Activated T-helper 1 cell treated with Interleukin-2 at 50 U/mL for 16 hours (primary cell): Measurements from ENCODE around the gene CNOT9.

Experiments used
- DNase-seq: peaks from one replicate; pipeline ENCODE4 v3.0.0-alpha.2; 2020; ENCODE audit warnings: low read depth

CNOT9 gene

DNA sequence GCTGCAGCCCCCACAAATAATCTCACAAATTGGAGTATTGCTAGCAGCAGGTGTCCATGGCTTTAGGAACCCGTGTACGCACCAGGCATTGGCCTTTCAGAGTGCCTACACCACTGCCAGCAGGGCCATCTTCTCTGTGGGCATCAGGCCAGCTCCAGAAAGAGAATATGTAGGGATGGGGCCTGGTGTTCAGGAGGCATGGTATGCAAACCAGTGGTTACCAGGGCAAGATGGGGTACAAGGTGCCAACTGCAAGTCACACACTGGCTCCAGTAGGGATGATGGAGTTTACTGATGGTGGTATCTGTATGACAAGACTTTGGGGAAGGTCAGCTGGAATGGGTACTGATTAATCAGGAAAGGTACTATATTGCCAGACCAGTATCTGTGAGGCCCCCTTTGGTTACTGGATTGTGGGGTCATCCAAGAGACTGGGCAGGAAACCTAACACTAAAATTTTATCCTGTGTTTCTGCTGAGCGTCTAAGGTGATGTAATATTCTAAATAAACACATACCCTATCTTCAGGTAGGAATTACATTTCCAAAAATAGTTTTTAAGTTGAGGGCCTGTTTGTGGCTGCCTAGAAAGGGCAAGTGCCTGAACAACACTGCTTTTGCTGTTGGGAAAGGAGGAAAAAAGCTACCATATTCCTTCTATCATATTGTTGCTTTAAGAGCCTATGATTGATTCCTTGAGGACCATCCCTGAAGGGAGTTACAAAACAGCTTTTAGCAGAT is 9.0 kb downstream of the CNOT9 start:
- DNase-seq: no peak

DNA sequence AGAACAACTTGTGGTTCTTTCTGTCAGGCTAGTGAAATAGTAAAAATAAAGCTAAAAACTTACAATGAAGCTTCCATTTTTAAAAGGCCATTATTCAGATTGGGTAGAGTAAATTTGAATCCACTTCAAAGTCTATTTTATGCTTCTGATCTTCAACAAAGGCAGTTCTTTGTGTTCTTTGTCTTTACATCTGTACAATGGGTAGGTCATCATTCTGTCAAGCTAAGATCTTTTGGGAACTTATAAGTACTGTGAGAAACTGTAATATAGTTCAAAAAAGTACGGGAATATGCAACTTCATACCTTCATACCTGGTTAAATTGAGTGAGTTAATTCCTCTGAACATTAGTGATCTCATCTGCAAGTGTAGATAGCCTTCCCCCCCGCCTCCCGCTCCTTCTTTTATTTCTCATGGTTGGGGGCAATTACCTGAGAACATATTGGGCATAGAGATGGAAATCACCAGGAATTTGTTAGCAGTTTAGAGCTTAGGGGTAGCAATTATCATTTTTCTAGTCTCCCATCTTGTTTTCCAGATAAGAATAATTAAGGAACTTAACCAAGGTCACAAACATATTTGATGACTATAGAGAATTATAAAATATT is 9.7 kb downstream of the CNOT9 start:
- no peak for DNase-seq

DNA sequence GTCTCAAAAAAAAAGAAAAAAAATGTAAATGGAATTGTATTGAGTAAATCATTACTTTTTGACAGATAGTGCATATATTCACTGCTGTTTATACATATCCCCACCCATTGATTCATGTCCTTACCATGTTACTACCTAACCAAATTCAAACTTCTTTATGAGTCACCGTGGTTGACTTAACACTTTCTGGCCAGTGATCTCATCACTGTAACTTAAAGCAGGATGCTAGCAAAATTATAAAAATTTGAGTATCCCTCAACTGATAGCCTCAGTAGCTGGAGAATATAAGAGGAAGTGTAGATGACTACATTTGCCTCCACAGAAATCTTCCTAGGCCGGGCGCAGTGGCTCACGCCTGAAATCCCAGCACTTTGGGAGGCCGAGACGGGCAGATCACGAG is 13.4 kb downstream of the CNOT9 start:
- DNase-seq: no peak

DNA sequence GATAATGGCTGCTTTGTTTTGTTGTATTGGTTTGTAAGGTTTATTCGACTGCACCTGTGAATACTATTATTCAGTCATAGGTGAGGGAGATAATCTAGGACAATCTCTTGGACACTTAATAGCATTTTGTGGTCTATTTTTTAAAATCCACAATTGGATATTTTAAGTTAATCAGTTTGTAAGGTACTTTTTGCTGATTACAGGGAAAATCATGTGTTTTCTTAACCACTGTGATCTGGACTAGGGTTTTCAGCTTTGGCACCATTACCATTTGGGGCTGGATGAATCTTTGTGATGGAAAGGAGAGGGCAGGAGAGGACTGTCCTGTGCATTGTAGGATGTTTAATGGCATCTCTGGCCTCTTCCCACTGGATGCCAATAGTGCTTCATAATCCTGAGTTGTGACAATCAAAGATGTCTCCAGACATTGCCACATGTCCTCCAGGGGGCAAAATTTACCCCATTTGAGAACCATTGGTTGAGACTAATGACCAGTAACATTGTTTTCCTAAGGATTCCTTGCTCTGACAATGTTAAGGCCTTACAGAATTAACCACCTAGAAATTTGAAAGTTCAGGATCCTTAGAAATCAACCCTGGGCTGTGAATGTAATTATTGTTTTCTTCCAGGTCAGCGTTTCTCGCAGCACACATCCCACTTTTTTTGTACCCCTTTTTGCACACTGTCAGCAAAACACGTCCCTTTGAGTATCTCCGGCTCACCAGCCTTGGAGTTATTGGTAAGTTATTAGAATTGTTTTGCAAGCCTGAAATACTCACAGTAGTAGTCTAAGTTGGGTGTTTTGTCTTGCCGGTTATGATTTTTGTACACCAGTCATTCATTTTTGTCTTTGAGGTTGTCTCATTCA is 15.6 kb downstream of the CNOT9 start:
- DNase-seq: no peak

DNA sequence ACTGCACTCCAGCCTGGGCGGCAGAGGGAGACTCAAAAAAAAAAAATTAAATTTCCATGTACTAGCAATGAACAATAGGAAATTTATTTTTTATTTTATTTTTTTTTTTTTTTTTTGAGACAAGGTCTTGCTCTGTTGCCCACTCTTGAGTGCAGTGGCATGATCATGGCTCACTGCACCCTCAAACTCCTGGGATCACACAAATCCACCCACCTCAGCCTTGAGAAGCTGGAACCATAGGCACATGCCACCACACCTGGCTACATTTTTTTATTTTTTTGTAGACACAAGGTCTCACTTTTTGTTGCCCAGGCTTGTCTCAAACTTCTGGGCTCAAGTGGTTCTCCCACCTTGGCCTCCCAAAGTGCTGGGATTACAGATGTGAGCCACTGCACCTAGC is 16.9 kb downstream of the CNOT9 start:
- DNase-seq: no peak

DNA sequence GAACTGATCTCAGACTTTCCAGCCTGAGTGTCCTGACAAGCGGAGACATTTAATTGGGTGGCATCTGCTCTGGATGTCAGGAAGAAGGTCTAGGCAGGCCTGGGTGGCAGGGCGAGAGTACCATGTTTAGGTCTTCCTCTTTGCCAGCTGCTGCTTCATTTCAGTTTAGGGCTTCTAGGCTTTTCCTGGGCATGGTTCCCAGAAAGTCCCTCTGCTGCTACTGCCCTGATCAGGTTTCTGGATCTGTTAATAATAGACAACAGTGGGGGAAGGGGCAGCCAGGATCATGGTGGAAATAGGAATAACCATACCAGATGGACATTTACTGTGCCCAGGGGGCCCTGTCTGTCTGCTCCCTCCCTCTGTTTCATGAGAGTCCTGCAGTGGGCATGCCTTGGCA is 36.8 kb downstream of the CNOT9 start:
- DNase-seq: no peak

DNA sequence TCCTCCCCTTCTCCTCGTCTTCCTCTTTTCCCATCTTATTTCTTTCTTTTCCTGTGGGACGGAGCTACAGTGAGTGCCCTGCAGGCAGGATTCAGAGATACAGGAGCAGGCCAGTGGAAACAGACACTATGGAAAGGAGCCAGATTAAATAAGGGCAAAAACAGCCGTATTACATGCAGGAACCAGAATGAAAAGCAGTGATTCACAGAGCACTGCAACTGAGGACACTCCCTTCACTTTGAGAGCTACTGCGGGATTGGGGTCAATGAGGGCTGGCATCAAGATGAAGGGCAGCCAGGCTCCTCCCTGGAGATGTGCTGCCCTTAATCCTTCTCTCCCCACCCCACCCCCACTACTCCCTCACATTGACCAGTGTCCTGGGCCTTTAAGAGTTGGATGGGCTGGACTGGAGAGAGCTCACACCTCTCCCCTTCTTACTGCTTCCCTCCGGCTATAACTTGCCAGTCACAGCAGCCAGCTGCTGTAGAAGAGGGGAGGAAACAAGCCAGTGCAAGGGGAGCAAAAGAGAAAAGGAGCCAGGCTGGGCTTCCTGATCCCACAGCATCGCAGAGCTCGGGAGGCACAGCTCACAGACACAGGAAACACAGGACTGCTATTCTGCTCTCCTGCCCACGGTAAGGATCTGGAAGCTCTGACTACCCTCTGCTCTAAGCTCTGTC is 38.9 kb downstream of the CNOT9 start, which contains the start of gene PLCD4:
Gene PLCD4, plus strand, starts transcription at position 464 of the 680 bp plus-strand sequence. CDS start 7,841 bp downstream, outside the sequence.
- no peak for DNase-seq

DNA sequence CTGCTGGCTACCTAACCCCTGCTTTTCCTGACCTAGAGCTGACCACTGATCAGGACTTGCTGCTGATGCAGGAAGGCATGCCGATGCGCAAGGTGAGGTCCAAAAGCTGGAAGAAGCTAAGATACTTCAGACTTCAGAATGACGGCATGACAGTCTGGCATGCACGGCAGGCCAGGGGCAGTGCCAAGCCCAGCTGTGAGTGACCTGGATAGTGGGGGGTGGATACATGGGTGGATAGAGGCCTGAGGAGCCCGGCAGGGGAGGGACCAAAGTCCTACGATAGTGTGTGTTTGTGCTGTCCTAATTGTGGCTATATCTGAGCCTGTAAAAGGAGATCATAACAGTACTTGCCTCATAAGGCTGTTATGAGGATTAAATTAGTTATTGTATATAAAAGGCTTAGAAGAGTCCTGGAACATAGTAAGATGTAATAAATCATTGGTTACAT is 47.3 kb downstream of the CNOT9 start:
- DNase-seq: no peak

DNA sequence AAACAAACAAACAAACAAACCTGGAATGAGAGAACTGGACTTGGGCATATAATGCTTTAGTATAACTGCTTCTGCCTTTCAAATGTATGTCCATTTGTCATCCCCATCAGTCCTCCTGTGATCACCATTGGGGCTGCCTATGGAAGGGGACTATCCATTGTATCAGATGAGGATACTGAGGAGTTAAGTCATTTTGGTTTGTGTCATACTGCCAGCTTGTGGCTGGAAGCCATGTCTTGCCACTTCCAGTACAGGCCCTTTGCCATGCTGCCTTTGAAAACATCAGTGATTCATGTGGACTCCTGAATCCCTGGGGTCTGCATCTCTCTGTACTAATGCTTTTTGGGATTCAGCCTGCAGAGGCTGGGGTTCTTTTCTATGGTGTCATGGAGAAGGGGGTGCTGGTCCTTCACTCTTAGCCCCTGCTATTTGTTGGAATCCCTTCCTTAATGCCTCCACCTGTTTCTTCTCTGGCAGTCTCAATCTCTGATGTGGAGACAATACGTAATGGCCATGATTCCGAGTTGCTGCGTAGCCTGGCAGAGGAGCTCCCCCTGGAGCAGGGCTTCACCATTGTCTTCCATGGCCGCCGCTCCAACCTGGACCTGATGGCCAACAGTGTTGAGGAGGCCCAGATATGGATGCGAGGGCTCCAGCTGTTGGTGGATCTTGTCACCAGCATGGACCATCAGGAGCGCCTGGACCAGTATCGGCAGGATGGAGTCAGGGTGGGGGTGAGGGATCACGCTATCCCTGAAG is 49.6 kb downstream of the CNOT9 start:
- DNase-seq: no peak

DNA sequence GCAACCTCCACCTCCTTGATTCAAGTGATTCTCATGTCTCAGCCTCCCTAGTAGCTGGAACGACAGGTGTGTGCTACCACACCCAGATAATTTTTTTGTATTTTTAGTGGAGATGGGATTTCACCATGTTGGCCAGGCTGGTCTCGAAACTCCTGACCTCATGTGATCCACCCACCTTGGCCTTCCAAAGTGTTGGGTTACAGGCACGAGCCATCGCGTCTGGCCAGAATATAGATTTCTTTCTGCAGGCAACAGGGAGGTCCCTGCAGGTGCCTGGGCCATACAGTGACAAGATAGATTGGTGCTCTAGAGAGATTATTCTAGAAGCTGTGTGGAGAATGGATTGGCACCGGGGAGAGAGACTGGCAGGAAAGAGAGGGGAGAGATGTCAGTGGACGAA is 52.4 kb downstream of the CNOT9 start:
- DNase-seq: no peak

DNA sequence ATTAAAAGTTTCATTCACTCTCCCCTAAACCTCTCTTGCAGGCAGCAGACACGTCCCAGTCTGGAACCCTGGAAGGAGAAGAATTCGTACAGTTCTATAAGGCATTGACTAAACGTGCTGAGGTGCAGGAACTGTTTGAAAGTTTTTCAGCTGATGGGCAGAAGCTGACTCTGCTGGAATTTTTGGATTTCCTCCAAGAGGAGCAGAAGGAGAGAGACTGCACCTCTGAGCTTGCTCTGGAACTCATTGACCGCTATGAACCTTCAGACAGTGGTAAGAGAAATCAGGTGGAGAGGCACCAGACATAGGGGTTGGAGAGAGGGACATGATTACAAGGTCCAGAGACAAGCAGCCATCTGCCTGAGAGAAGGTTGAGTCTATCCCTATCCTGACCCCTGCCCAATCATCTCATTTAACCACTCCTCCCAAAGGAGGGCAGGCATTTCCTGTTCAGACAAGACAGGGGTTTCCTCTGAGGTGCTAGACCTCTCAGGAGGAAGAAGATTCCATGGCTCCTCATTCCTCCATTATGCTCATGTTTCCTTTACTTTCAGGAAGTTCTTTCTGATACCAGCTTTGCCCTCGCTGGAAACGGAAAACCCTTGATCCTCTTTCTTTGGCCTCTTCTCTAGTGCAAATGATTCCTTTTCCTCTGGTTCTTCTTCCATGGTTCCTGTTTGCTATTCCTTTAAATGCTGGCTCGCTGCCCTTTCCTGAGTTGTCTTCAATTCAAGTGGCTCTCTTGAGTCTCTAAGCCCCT is 54.1 kb downstream of the CNOT9 start:
- no peak for DNase-seq

DNA sequence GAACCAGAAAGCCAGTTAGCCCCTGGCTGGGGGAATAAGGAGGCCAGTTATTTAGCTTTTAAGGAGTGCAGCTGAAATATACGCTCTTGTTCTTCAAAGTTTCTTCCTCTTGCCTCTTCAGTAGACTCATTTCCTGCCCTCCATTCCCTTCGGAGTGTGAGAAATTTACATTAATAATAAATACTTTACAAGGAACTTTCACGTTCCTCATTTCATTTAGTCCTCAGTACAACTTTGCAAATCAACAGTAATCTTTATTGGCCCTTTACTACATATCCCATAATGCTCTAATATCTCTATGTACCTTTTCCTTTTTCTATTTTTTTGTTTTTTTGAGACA is 54.7 kb downstream of the CNOT9 start:
- DNase-seq: no peak

DNA sequence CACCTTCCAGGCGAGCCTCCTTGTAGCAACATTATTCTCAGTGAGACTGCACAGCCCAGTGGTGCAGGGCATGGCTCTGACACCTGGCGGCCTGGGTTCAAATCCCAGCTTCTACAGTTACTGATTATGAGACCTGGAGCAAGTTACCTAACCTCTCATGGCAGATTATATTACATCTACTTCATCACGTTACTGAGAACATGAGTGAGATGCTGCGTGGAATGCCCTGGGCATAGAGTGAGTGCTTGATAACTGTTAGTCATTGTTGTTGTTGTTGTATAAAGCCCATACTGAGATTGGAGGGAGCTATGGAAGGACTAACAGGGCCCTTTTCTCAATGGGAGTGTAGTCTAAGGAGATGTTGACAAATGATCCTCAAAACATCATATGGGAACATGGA is 57.7 kb downstream of the CNOT9 start:
- no peak for DNase-seq

DNA sequence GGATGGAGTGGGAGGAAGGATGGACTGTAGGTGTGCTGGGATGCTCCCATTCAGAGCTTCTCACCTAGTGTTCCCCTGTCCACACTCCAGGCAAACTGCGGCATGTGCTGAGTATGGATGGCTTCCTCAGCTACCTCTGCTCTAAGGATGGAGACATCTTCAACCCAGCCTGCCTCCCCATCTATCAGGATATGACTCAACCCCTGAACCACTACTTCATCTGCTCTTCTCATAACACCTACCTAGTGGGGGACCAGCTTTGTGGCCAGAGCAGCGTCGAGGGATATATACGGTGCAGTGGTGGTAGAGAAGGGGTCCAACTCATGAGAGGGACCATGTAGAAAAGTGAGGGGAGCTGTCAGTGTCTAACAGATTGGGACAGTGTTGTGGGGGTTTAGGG is 59.3 kb downstream of the CNOT9 start:
- DNase-seq: no peak

DNA sequence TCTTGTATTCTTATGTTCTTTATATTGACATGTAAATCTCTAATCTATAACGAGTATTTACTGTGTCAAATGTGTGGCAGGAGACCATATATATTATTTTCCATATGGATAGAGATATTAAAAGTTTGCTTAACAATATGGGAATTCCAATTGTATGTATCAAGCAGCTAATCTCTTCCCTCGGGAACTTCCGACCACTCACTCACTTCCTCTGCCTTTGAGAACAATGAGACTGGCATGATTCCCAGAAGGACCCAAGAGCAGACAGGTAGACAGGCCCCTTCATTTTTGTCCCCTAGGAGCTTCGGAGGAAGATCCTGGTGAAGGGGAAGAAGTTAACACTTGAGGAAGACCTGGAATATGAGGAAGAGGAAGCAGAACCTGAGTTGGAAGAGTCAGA is 63.2 kb downstream of the CNOT9 start:
- no peak for DNase-seq

DNA sequence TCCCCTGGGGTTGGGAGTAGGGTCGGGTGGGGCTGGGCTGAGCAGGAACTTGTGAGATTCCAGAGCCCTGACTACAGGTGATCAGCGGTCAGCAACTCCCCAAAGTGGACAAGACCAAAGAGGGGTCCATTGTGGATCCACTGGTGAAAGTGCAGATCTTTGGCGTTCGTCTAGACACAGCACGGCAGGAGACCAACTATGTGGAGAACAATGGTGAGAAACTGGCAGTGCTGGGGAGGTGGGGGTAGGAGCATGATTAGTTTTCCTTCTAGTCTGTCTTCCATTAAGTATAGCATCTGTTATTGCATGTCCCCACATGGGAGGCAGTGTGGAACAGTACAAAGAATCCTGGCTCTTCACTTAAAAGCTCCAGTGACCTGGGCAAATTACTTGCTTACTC is 67.1 kb downstream of the CNOT9 start:
- no peak for DNase-seq

DNA sequence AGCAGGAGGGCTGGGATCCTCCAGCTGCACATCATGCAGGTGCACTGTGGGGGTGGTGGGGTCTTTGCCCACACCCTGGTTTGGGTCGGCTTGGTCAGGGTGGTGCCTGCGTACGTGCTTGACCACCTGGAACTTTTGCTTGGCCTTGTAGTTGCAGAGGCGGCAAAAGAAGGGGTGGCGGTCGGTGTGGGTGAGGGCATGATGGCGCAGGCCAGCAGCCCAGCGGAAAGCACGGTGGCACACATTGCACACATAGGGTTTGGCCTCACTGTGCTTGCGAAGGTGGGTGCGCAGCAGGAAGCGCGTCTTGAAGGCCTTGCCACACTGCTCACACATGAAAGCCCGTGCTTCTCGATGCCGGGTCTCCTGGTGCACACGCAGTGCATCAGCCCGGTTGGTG is 69.7 kb downstream of the CNOT9 start:
- DNase-seq: no peak

DNA sequence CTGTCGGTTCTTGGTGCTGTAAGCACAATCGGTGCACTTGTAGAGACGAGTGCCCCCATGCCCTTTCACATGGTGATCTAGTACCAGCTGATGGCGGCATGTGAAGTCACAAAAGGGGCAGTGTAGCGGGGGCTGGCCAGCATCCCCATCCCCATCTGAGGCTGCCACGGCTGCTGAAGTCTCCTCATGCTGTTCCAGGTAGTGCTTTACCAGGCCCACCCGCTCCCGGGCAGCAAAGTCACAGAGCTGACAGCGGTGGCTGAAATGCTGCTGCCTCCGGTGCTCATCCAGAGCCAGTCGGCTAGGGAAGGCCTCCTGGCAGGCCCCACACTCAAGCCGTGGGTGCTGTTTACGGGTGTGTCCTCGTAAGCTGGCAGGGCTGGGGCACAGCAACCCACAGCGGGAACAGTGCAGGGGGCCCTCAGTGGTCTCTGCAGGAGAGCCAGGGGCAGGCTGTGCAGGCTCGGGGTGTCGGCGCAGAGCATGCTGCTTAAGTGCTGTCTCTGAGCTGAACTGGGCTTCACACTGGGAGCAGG is 73.5 kb downstream of the CNOT9 start:
- DNase-seq: no peak

DNA sequence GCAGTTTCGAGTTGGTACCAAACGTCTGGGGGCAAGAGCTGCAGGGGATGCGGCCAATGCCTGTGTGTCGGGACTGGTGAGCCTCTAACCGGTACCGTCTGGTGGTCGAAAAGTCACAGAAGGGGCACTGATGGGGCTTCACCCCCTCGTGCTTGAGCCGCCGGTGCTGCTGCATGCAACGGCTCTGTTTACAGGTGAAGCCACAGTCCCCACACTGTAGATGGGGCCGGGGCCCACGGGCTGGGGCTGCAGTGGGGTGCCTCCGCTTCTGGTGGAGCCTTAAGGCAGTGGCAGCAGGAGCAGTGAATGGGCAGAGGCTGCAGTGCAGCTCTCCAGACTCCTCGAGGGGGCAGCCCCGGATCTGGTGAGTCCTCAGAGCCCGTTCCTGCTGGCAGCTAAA is 74.1 kb downstream of the CNOT9 start:
- DNase-seq: no peak

DNA sequence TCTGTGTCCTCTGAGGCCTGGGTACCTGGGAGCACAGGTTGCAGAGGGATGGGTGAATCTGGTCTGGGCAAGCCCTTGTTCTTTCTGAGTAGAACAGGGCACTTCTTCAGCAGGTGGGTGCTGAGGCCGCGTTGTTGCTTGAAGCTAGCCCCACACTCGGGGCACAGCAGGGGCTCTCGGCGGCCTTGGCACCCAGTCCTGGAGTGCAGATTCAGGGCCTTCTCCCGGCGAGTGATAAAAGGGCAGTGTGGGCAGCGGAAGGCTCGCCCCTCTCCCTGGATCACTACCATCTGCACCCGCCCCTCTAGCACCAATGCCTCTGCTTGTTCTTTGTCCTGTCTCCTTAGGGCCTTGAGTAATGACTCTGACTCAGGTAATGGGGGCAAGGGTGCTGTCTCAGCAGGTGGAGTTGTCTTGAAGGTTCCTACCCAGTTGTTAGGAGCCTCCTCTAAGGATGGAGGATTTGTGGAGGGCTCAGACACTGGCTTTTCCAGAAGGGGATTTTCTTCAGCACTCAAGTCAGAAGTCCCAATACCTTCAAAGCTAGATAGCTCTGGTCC is 75.2 kb downstream of the CNOT9 start:
- DNase-seq: no peak
